AG10803 (cell line): ENCODE data around the gene MYOZ1.
A peak's percentile ranks its signal among the peaks of the same experiment; 100 is the strongest.

ENCODE experiments used
- DNase-seq: peaks from one replicate; pipeline ENCODE4 v3.0.0; 2010; ENCODE audit warnings: low read depth
- H3K4me3 ChIP-seq: 2 replicates; pipeline ENCODE4 v1.5.1; 2011; ENCODE audit warnings: mild to moderate bottlenecking, low read length, control low read depth
- TF ChIP-seq, protein P1 (sequence below): conservative IDR thresholded peaks from 2 replicates; pipeline ENCODE4 v1.5.1; 2011; ENCODE audit warnings: mild to moderate bottlenecking, low read length, control low read depth, inconsistent platforms

Gene MYOZ1

DNA sequence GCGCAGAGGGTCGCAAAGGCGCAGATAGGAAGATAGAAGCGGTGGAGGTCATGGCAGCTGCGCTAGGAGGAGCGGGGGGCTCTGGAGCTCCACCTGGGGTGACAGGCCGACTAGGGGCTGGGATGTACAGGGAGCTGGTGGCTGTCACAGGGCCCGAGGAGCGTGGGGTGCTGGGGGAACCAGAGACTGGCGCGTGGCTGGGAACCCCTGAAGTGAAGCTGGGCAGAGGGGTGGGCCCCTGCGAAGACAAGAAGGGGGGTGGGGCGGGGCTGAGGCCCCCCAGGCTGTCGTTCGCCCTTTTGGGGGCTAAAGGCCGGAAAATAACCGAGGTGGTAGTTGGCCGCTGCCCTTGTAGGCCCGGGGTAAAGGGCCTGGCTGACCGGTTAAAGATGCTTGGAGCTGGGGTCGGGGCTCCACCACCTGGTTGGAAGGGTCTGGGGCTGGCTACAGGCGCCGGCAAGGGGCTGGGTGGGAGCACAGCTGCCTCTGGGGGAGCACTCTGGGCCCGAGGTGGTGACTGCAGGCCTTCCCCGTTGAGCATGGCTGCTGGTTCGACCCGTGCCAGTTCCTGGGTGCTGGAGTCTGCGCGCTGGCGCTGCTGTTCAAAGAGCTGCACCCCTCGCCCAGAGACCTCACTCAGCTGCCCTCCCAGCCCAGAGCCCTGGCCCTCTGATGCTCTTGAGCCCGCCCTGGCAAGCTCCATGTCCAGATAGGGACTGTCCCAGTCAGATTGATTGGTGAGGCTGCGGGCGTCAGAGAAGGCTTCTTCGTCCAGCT is 6.8 kb upstream of the MYOZ1 start:
- TF ChIP-seq, protein P1, sequence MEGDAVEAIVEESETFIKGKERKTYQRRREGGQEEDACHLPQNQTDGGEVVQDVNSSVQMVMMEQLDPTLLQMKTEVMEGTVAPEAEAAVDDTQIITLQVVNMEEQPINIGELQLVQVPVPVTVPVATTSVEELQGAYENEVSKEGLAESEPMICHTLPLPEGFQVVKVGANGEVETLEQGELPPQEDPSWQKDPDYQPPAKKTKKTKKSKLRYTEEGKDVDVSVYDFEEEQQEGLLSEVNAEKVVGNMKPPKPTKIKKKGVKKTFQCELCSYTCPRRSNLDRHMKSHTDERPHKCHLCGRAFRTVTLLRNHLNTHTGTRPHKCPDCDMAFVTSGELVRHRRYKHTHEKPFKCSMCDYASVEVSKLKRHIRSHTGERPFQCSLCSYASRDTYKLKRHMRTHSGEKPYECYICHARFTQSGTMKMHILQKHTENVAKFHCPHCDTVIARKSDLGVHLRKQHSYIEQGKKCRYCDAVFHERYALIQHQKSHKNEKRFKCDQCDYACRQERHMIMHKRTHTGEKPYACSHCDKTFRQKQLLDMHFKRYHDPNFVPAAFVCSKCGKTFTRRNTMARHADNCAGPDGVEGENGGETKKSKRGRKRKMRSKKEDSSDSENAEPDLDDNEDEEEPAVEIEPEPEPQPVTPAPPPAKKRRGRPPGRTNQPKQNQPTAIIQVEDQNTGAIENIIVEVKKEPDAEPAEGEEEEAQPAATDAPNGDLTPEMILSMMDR = no peak
- DNase-seq = no peak
- peak overlapping the region; percentile 60 for H3K4me3 ChIP-seq

GRCh38 chr10:73647211-73647874 is 6.1 kb upstream of the MYOZ1 start:
- TF ChIP-seq, protein P1 = no peak
- peak overlapping the region; percentile 60 for H3K4me3 ChIP-seq
- DNase-seq = peak; percentile 38

- TF ChIP-seq, protein P1 = no peak
- no peak for DNase-seq
- no peak overlapping the region for H3K4me3 ChIP-seq
Observed at GRCh38 chr10:73646598-73647041, 5.3 kb upstream of the MYOZ1 start.

- TF ChIP-seq, protein P1 = no peak
- DNase-seq = no peak
- no peak overlapping the region for H3K4me3 ChIP-seq
Observed at GRCh38 chr10:73645251-73645650, 4.0 kb upstream of the MYOZ1 start.

DNA sequence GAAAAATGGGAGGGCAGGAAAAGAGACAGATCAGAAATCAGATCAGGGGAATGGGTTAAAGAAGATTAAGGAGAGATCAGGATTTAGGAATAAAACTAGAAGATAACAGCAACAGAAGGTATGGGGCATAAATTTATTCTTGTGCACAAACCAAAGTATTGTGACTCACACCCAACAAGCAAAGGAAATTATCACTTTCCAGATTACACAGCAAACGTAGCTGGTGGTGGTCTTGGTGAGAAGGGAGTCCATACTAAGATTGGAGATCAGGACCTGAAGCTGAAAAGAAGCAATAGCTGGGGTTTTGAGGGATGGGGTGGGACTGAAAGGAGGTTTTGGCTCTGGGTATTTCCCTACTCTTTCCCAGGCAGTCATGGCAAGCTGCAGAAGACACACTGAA is 3.5 kb upstream of the MYOZ1 start:
- no peak for DNase-seq
- TF ChIP-seq, protein P1 = no peak
- H3K4me3 ChIP-seq = no peak overlapping the region

GRCh38 chr10:73644015-73644743 is 2.9 kb upstream of the MYOZ1 start:
- TF ChIP-seq, protein P1 = peak; percentile 94
- DNase-seq = peak; percentile 71
- no peak overlapping the region for H3K4me3 ChIP-seq
